ENCODE measurements around the gene TBC1D9. TPM values are rescaled to one million over a fixed set of nuclear protein-coding genes. Genes with fewer than 3 reads are reported as not detected.
"Not testable (repeated sequence)": the region's sequence is repeated elsewhere in the genome, so short reads cannot be mapped to it uniquely, and the experiment has no call there.

TBC1D9 gene
- polyA plus RNA-seq, 3 donors, result 13.6 to 33.5 (median 21.0) TPM

- peak overlapping the region in 1 of 7 donors; percentile 15 for H3K27ac Mint-ChIP-seq
- Histone ChIP-seq H3K9me3 (replicated peaks in 1 of 2; ENCODE audit: control insufficient read depth in 1 of 2, insufficient read depth in 1 of 2, low read length in 2 of 2) (no peaks in the 10 kb centered on the region), H3K9ac (ENCODE audit: insufficient read depth, low read length, poor library complexity, severe bottlenecking) (no peak overlapping the region), H3K4me2 (replicated peaks; ENCODE audit: extremely low read depth, low read length, poor library complexity, severe bottlenecking) (no peak overlapping the region), H3K4me3 (replicated peaks in 1 of 3; ENCODE audit: low read depth in 2 of 3, low read length in 3 of 3) (no peak overlapping the region), H2AFZ (ENCODE audit: insufficient read depth, low read depth, low read length, poor library complexity, severe bottlenecking) (no peak overlapping the region), H3K27ac (ENCODE audit: low read depth in 1 of 2, low read length in 2 of 2) (no peak overlapping the region), H3K27me3 (ENCODE audit: control insufficient read depth in 2 of 2, insufficient read depth in 2 of 2, low read length in 2 of 2) (peaks cover 2 to 9% of the 10 kb centered on the region in 2 donors), H3K79me2 (ENCODE audit: insufficient read depth, low read length) (peaks cover 34% of the 10 kb centered on the region), H3K36me3 (replicated peaks in 1 of 2; ENCODE audit: control insufficient read depth in 1 of 2, insufficient read depth in 2 of 2, low read length in 2 of 2) (no peaks in the 10 kb centered on the region), H4K20me1 (ENCODE audit: insufficient read depth, low read length) (peaks cover 92% of the 10 kb centered on the region), H3K4me1 (ENCODE audit: control insufficient read depth in 1 of 2, insufficient read depth in 2 of 2, low read length in 2 of 2) (peaks cover 24 to 27% of the 10 kb centered on the region in 2 donors)
- no CpG with 5 or more reads among the region's 2 CpGs for WGBS (ENCODE audit: insufficient coverage)
- peaks cover 3 to 9% (median 6%) of the 10 kb centered on the region in 7 donors for H3K9me3 Mint-ChIP-seq
- intact Hi-C loops (cut with micrococcal nuclease), result loop anchor here in 1 of 2 donors (10.0 kb wide), 1 partner anchor 54 kb away; no protein-coding TSS in a partner anchor
- peaks cover 8 to 20% (median 11%) of the 10 kb centered on the region in 3 donors for H3K27me3 Mint-ChIP-seq (ENCODE audit: low read depth in 3 of 3)
- DNase-seq, result no peak
- peaks cover 29% of the 10 kb centered on the region for H3K4me1 Mint-ChIP-seq
- no peak overlapping the region for H3K4me3 Mint-ChIP-seq
- H3K36me3 Mint-ChIP-seq, result peaks cover 23 to 34% of the 10 kb centered on the region in 2 donors
- TF ChIP-seq, protein P1, sequence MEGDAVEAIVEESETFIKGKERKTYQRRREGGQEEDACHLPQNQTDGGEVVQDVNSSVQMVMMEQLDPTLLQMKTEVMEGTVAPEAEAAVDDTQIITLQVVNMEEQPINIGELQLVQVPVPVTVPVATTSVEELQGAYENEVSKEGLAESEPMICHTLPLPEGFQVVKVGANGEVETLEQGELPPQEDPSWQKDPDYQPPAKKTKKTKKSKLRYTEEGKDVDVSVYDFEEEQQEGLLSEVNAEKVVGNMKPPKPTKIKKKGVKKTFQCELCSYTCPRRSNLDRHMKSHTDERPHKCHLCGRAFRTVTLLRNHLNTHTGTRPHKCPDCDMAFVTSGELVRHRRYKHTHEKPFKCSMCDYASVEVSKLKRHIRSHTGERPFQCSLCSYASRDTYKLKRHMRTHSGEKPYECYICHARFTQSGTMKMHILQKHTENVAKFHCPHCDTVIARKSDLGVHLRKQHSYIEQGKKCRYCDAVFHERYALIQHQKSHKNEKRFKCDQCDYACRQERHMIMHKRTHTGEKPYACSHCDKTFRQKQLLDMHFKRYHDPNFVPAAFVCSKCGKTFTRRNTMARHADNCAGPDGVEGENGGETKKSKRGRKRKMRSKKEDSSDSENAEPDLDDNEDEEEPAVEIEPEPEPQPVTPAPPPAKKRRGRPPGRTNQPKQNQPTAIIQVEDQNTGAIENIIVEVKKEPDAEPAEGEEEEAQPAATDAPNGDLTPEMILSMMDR (IDR thresholded peaks at IDR 0.05), result no peak
Observed at GRCh38 chr4:140750470-140750869, 5.7 kb downstream of the TBC1D9 start.

DNA sequence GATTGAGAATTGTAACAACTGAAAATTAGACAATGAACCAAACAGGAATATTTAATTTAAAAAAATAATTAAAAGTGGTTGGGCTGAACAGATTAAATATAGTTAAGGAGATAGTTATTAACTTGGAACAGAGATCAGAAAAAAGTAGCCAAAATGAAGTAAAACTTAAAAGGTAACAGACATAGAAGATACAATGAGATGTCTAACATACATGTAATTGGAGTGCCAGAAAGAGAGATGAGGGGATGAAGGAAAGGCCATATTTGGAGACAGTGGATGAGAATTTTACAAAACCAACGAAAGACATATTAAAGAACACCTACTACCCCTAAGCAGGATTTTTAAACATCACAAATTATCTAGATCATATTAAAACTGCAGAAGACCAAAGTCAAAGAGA is 8.0 kb downstream of the TBC1D9 start:
- Histone ChIP-seq H3K36me3 (replicated peaks in 1 of 2; ENCODE audit: control insufficient read depth in 1 of 2, insufficient read depth in 2 of 2, low read length in 2 of 2) (no peaks in the 10 kb centered on the region), H3K4me2 (replicated peaks; ENCODE audit: extremely low read depth, low read length, poor library complexity, severe bottlenecking) (no peak overlapping the region), H4K20me1 (ENCODE audit: insufficient read depth, low read length) (peaks cover 98% of the 10 kb centered on the region), H3K4me3 (replicated peaks in 1 of 3; ENCODE audit: low read depth in 2 of 3, low read length in 3 of 3) (no peak overlapping the region), H2AFZ (ENCODE audit: insufficient read depth, low read depth, low read length, poor library complexity, severe bottlenecking) (no peak overlapping the region), H3K9ac (ENCODE audit: insufficient read depth, low read length, poor library complexity, severe bottlenecking) (no peak overlapping the region), H3K27me3 (ENCODE audit: control insufficient read depth in 2 of 2, insufficient read depth in 2 of 2, low read length in 2 of 2) (peaks cover 0 to 5% of the 10 kb centered on the region in 2 donors), H3K4me1 (ENCODE audit: control insufficient read depth in 1 of 2, insufficient read depth in 2 of 2, low read length in 2 of 2) (peaks cover 11 to 12% of the 10 kb centered on the region in 2 donors), H3K79me2 (ENCODE audit: insufficient read depth, low read length) (peaks cover 23% of the 10 kb centered on the region), H3K27ac (ENCODE audit: low read depth in 1 of 2, low read length in 2 of 2) (no peak overlapping the region), H3K9me3 (replicated peaks in 1 of 2; ENCODE audit: control insufficient read depth in 1 of 2, insufficient read depth in 1 of 2, low read length in 2 of 2) (no peaks in the 10 kb centered on the region)
- Mint-ChIP-seq H3K4me3 (no peak overlapping the region), H3K27ac (no peak overlapping the region), H3K9me3 (peaks cover 0 to 9% (median 6%) of the 10 kb centered on the region in 7 donors), H3K27me3 (ENCODE audit: low read depth in 3 of 3) (peaks cover 3 to 13% (median 8%) of the 10 kb centered on the region in 3 donors), H3K36me3 (peaks cover 16 to 24% of the 10 kb centered on the region in 2 donors), H3K4me1 (peaks cover 22% of the 10 kb centered on the region)
- intact Hi-C loops (cut with micrococcal nuclease), result no loop called here
- TF ChIP-seq, protein P1 (IDR thresholded peaks at IDR 0.05), result no peak
- DNase-seq, result no peak
- WGBS (ENCODE audit: insufficient coverage), result no CpG with 5 or more reads among the region's 1 CpG

DNA sequence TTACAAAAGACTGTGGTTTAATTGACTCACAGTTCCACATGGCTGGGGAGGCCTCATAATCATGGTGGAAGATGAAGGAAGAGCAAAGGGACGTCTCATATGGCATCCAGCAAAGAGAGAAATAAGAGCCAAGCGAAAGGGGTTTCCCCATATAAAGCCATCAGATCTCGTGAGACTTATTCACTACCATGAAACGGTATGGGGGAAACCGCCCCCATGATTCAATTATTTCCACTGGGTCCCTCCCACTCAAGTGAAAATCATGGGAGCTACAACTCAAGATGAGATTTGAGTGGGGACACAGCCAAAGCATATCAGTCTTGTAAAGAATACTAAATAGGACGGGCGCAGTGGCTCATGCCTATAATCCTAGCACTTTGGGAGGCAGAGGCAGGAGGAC is 9.6 kb downstream of the TBC1D9 start:
- Mint-ChIP-seq H3K36me3 (peaks cover 8 to 11% of the 10 kb centered on the region in 2 donors), H3K4me1 (peaks cover 26% of the 10 kb centered on the region)
- WGBS (ENCODE audit: insufficient coverage), result 100% methylated on average over 3 of the region's 7 CpGs
- H3K27ac ChIP-seq (ENCODE audit: low read depth in 1 of 2, low read length in 2 of 2); H3K36me3 ChIP-seq (replicated peaks in 1 of 2; ENCODE audit: control insufficient read depth in 1 of 2, insufficient read depth in 2 of 2, low read length in 2 of 2); H3K4me3 Mint-ChIP-seq; H3K27me3 ChIP-seq (ENCODE audit: control insufficient read depth in 2 of 2, insufficient read depth in 2 of 2, low read length in 2 of 2); intact Hi-C loops (cut with micrococcal nuclease); H3K4me3 ChIP-seq (replicated peaks in 1 of 3; ENCODE audit: low read depth in 2 of 3, low read length in 3 of 3); DNase-seq; H3K4me2 ChIP-seq (replicated peaks; ENCODE audit: extremely low read depth, low read length, poor library complexity, severe bottlenecking); H3K9me3 ChIP-seq (replicated peaks in 1 of 2; ENCODE audit: control insufficient read depth in 1 of 2, insufficient read depth in 1 of 2, low read length in 2 of 2); H2AFZ ChIP-seq (ENCODE audit: insufficient read depth, low read depth, low read length, poor library complexity, severe bottlenecking); H3K27me3 Mint-ChIP-seq (ENCODE audit: low read depth in 3 of 3); H3K27ac Mint-ChIP-seq; H3K9me3 Mint-ChIP-seq; H3K9ac ChIP-seq (ENCODE audit: insufficient read depth, low read length, poor library complexity, severe bottlenecking): not testable (repeated sequence)
- Histone ChIP-seq H3K79me2 (ENCODE audit: insufficient read depth, low read length) (peaks cover 14% of the 10 kb centered on the region), H4K20me1 (ENCODE audit: insufficient read depth, low read length) (peaks cover 98% of the 10 kb centered on the region), H3K4me1 (ENCODE audit: control insufficient read depth in 1 of 2, insufficient read depth in 2 of 2, low read length in 2 of 2) (peaks cover 20 to 24% of the 10 kb centered on the region in 2 donors)

Measured in CD14-positive monocyte (primary cell).